ENCODE data around the gene NSG1.

Gene NSG1

GRCh38 chr4:4368809-4369580, 17.9 kb upstream of the NSG1 start:
- DNase-seq (ENCODE audit: low read depth in 1 of 2, low spot score in 1 of 2) = no peak

- no peak for DNase-seq (ENCODE audit: low read depth in 1 of 2, low spot score in 1 of 2)
Observed at GRCh38 chr4:4374388-4375098, 12.4 kb upstream of the NSG1 start.

- no peak for DNase-seq (ENCODE audit: low read depth in 1 of 2, low spot score in 1 of 2)
Observed at GRCh38 chr4:4376074-4376473, 10.8 kb upstream of the NSG1 start.

GRCh38 chr4:4377191-4377590, 9.7 kb upstream of the NSG1 start:
- DNase-seq (ENCODE audit: low read depth in 1 of 2, low spot score in 1 of 2) = no peak

- DNase-seq (ENCODE audit: low read depth in 1 of 2, low spot score in 1 of 2) = no peak
Observed at GRCh38 chr4:4377732-4378460, 9.0 kb upstream of the NSG1 start.

GRCh38 chr4:4379540-4380087, 7.3 kb upstream of the NSG1 start:
- no peak for DNase-seq (ENCODE audit: low read depth in 1 of 2, low spot score in 1 of 2)

- no peak for DNase-seq (ENCODE audit: low read depth in 1 of 2, low spot score in 1 of 2)
Observed at GRCh38 chr4:4383085-4383484, 3.8 kb upstream of the NSG1 start.

- no peak for DNase-seq (ENCODE audit: low read depth in 1 of 2, low spot score in 1 of 2)
Observed at GRCh38 chr4:4384837-4385236, 2.1 kb upstream of the NSG1 start.

- DNase-seq (ENCODE audit: low read depth in 1 of 2, low spot score in 1 of 2) = no peak
Observed at GRCh38 chr4:4385729-4386295, 1.1 kb upstream of the NSG1 start.

- no peak for DNase-seq (ENCODE audit: low read depth in 1 of 2, low spot score in 1 of 2)
Observed at GRCh38 chr4:4386296-4386735, 586 bp upstream of the NSG1 start.

- DNase-seq (ENCODE audit: low read depth in 1 of 2, low spot score in 1 of 2) = no peak
Observed at GRCh38 chr4:4387531-4388310, 819 bp downstream of the NSG1 start.

- no peak for DNase-seq (ENCODE audit: low read depth in 1 of 2, low spot score in 1 of 2)
Observed at GRCh38 chr4:4388311-4388790, 1.4 kb downstream of the NSG1 start.

GRCh38 chr4:4388836-4389575, 2.1 kb downstream of the NSG1 start:
- DNase-seq (ENCODE audit: low read depth in 1 of 2, low spot score in 1 of 2) = no peak

GRCh38 chr4:4390046-4390445, 3.1 kb downstream of the NSG1 start:
- no peak for DNase-seq (ENCODE audit: low read depth in 1 of 2, low spot score in 1 of 2)

GRCh38 chr4:4390515-4391240, 3.8 kb downstream of the NSG1 start:
- no peak for DNase-seq (ENCODE audit: low read depth in 1 of 2, low spot score in 1 of 2)

GRCh38 chr4:4391866-4392265, 5.0 kb downstream of the NSG1 start:
- DNase-seq (ENCODE audit: low read depth in 1 of 2, low spot score in 1 of 2) = no peak

GRCh38 chr4:4392501-4393183, 5.7 kb downstream of the NSG1 start:
- DNase-seq (ENCODE audit: low read depth in 1 of 2, low spot score in 1 of 2) = no peak

- DNase-seq (ENCODE audit: low read depth in 1 of 2, low spot score in 1 of 2) = no peak
Observed at GRCh38 chr4:4394644-4395043, 7.7 kb downstream of the NSG1 start.

Data from activated CD4-positive, alpha-beta T cell treated with anti-CD3 and anti-CD28 coated beads, Interleukin-2, amount 50 U/mL, for 24 hours (primary cell).